ENCODE measurements around the gene METTL9.

- TF ChIP-seq CTCF (IDR thresholded peaks at IDR 0.05) (no peak), EP300 (IDR thresholded peaks at IDR 0.05) (no peak), POLR2AphosphoS5 (IDR thresholded peaks at IDR 0.05) (peak in 1 of 3 donors; percentile 45), POLR2A (IDR thresholded peaks at IDR 0.05) (no peak)
Observed at GRCh38 chr16:21638573-21638975, 39.2 kb downstream of the METTL9 start.

All from stomach (tissue), 4 donors.